ENCODE data around the gene KPTN. TPM values are rescaled to one million over a fixed set of nuclear protein-coding genes. Genes with fewer than 3 reads are reported as not detected.

The KPTN gene
- 1 to 10 TPM; 6.4 to 9.4 (median 7.8) TPM for total RNA-seq
- 9.9 TPM for polyA plus RNA-seq
- long read RNA-seq, donor 1, transcript KPTN-201 (12 exons, 1,691 nt): major isoform, 16 of 23 reads
- long read RNA-seq, donor 1, partial matches to known transcripts: 4 of 23 reads
- long read RNA-seq, donor 1, other reads (novel, unspliced or antisense): 3 of 23 reads
- long read RNA-seq, donor 2, transcript KPTN-201 (12 exons, 1,691 nt): major isoform, 7 of 13 reads
- long read RNA-seq, donor 2, partial matches to known transcripts: 3 of 13 reads
- long read RNA-seq, donor 2, other reads (novel, unspliced or antisense): 3 of 13 reads
- long read RNA-seq, donor 3, transcript KPTN-201 (12 exons, 1,691 nt): major isoform, 16 of 26 reads
- long read RNA-seq, donor 3, partial matches to known transcripts: 2 of 26 reads
- long read RNA-seq, donor 3, other reads (novel, unspliced or antisense): 8 of 26 reads
- long read RNA-seq, donor 4, transcript KPTN-201 (12 exons, 1,691 nt): major isoform, 6 of 12 reads
- long read RNA-seq, donor 4, partial matches to known transcripts: 3 of 12 reads
- long read RNA-seq, donor 4, other reads (novel, unspliced or antisense): 3 of 12 reads

- WGBS: 2% methylated on average over 57 of the region's 57 CpGs
- Histone ChIP-seq H3K9me3 (ENCODE audit: control insufficient read depth, low read length) (no peaks in the 10 kb centered on the region), H3K27me3 (ENCODE audit: control insufficient read depth, insufficient read depth) (no peaks in the 10 kb centered on the region), H3K4me1 (ENCODE audit: control insufficient read depth, insufficient read depth, low read length) (no peaks in the 10 kb centered on the region), H3K4me3 (ENCODE audit: low read length) (peak within 1 kb of the TSS; percentile 65), H3K27ac (ENCODE audit: low read length) (peak within 1 kb of the TSS; percentile 87)
- ATAC-seq: peak; percentile 91 to 92
- peak; percentile 89 to 95 (median 95) for DNase-seq
- intact Hi-C loops (cut with DNase I): no loop called here
These were observed at the start of gene KPTN for GRCh38 chr19:47483800-47484690. TSS of gene KPTN (minus strand) at chr19:47484219. CDS start at chr19:47484160, 59 bp downstream.

- Histone ChIP-seq H3K27me3 (ENCODE audit: control insufficient read depth, insufficient read depth) (no peaks in the 10 kb centered on the region), H3K27ac (ENCODE audit: low read length) (no peak overlapping the region), H3K4me3 (ENCODE audit: low read length) (no peak overlapping the region), H3K9me3 (ENCODE audit: control insufficient read depth, low read length) (no peaks in the 10 kb centered on the region), H3K4me1 (ENCODE audit: control insufficient read depth, insufficient read depth, low read length) (no peaks in the 10 kb centered on the region)
- 34% methylated on average over 14 of the region's 14 CpGs for WGBS
- intact Hi-C loops (cut with DNase I): no loop called here
- DNase-seq: no peak
- peak; percentile 11 to 26 for ATAC-seq
These were observed 47.8 kb upstream of the KPTN start for GRCh38 chr19:47531640-47532387.

GRCh38 chr19:47529018-47529742, 45.2 kb upstream of the KPTN start:
- DNase-seq: no peak
- Histone ChIP-seq H3K27ac (ENCODE audit: low read length) (no peak overlapping the region), H3K27me3 (ENCODE audit: control insufficient read depth, insufficient read depth) (no peaks in the 10 kb centered on the region), H3K9me3 (ENCODE audit: control insufficient read depth, low read length) (no peaks in the 10 kb centered on the region), H3K4me1 (ENCODE audit: control insufficient read depth, insufficient read depth, low read length) (no peaks in the 10 kb centered on the region), H3K4me3 (ENCODE audit: low read length) (no peak overlapping the region)
- intact Hi-C loops (cut with DNase I): no loop called here
- no peak for ATAC-seq
- WGBS: 81% methylated on average over 16 of the region's 16 CpGs

- H3K4me1 ChIP-seq (ENCODE audit: control insufficient read depth, insufficient read depth, low read length): peaks cover 5% of the 10 kb centered on the region
- WGBS: 74% methylated on average over 3 of the region's 3 CpGs
- H3K27me3 ChIP-seq (ENCODE audit: control insufficient read depth, insufficient read depth): no peaks in the 10 kb centered on the region
- DNase-seq: no peak
- H3K27ac ChIP-seq (ENCODE audit: low read length): no peak overlapping the region
- no peak for ATAC-seq
- no peak overlapping the region for H3K4me3 ChIP-seq (ENCODE audit: low read length)
- intact Hi-C loops (cut with DNase I): no loop called here
- no peaks in the 10 kb centered on the region for H3K9me3 ChIP-seq (ENCODE audit: control insufficient read depth, low read length)
These were observed 42.8 kb upstream of the KPTN start for GRCh38 chr19:47526798-47527197.

- 20% methylated on average over 7 of the region's 7 CpGs for WGBS
- Histone ChIP-seq H3K4me3 (ENCODE audit: low read length) (no peak overlapping the region), H3K9me3 (ENCODE audit: control insufficient read depth, low read length) (no peaks in the 10 kb centered on the region), H3K27me3 (ENCODE audit: control insufficient read depth, insufficient read depth) (no peaks in the 10 kb centered on the region), H3K27ac (ENCODE audit: low read length) (peak overlapping the region; percentile 1), H3K4me1 (ENCODE audit: control insufficient read depth, insufficient read depth, low read length) (peaks cover 5% of the 10 kb centered on the region)
- DNase-seq (no peak), ATAC-seq (peak in 1 of 2 donors; percentile 75)
- intact Hi-C loops (cut with DNase I): no loop called here
These were observed 39.5 kb upstream of the KPTN start for GRCh38 chr19:47523473-47523872.

GRCh38 chr19:47521473-47522180, 37.6 kb upstream of the KPTN start:
- no peaks in the 10 kb centered on the region for H3K27me3 ChIP-seq (ENCODE audit: control insufficient read depth, insufficient read depth)
- no peaks in the 10 kb centered on the region for H3K9me3 ChIP-seq (ENCODE audit: control insufficient read depth, low read length)
- 58% methylated on average over 20 of the region's 20 CpGs for WGBS
- ATAC-seq: peak in 1 of 2 donors; percentile 25
- no peak overlapping the region for H3K4me3 ChIP-seq (ENCODE audit: low read length)
- no peak overlapping the region for H3K27ac ChIP-seq (ENCODE audit: low read length)
- intact Hi-C loops (cut with DNase I): no loop called here
- no peak for DNase-seq
- peaks cover 5% of the 10 kb centered on the region for H3K4me1 ChIP-seq (ENCODE audit: control insufficient read depth, insufficient read depth, low read length)

- Histone ChIP-seq H3K4me1 (ENCODE audit: control insufficient read depth, insufficient read depth, low read length) (peaks cover 5% of the 10 kb centered on the region), H3K27me3 (ENCODE audit: control insufficient read depth, insufficient read depth) (no peaks in the 10 kb centered on the region), H3K27ac (ENCODE audit: low read length) (no peak overlapping the region), H3K9me3 (ENCODE audit: control insufficient read depth, low read length) (no peaks in the 10 kb centered on the region), H3K4me3 (ENCODE audit: low read length) (no peak overlapping the region)
- WGBS: 54% methylated on average over 6 of the region's 6 CpGs
- DNase-seq: no peak
- intact Hi-C loops (cut with DNase I): no loop called here
- ATAC-seq: peak in 1 of 2 donors; percentile 40
These were observed 36.8 kb upstream of the KPTN start for GRCh38 chr19:47520839-47521238.

- ATAC-seq: no peak
These were observed 36.4 kb upstream of the KPTN start for GRCh38 chr19:47520343-47520806.

GRCh38 chr19:47518854-47519253, 34.8 kb upstream of the KPTN start:
- no peak for DNase-seq
- H3K27me3 ChIP-seq (ENCODE audit: control insufficient read depth, insufficient read depth): no peaks in the 10 kb centered on the region
- intact Hi-C loops (cut with DNase I): loop anchor here in 3 of 4 donors (10.0 kb wide), 2 partner anchors 84 to 86 kb away; partner anchors contain the start of gene BICRA (in 2 of the 3)

More at GRCh38 chr19:47520343-47520806, 36.4 kb upstream of the KPTN start:
- Histone ChIP-seq H3K4me1 (ENCODE audit: control insufficient read depth, insufficient read depth, low read length) (peaks cover 5% of the 10 kb centered on the region), H3K27ac (ENCODE audit: low read length) (no peak overlapping the region), H3K9me3 (ENCODE audit: control insufficient read depth, low read length) (no peaks in the 10 kb centered on the region), H3K27me3 (ENCODE audit: control insufficient read depth, insufficient read depth) (no peaks in the 10 kb centered on the region), H3K4me3 (ENCODE audit: low read length) (no peak overlapping the region)
- WGBS: 77% methylated on average over 10 of the region's 10 CpGs
- no peak for DNase-seq
- intact Hi-C loops (cut with DNase I): no loop called here

More at GRCh38 chr19:47518854-47519253, 34.8 kb upstream of the KPTN start:
- Histone ChIP-seq H3K4me3 (ENCODE audit: low read length) (no peak overlapping the region), H3K4me1 (ENCODE audit: control insufficient read depth, insufficient read depth, low read length) (peaks cover 5% of the 10 kb centered on the region), H3K27ac (ENCODE audit: low read length) (no peak overlapping the region), H3K9me3 (ENCODE audit: control insufficient read depth, low read length) (no peaks in the 10 kb centered on the region)
- WGBS: 80% methylated on average over 9 of the region's 9 CpGs
- no peak for ATAC-seq

Measured in right cardiac atrium (tissue), 5 donors.